Body of pancreas (tissue), 4 donors: ENCODE results near the gene SELENOV.

Experiments
- CTCF ChIP-seq, 7 experiments: fragments of 450-650 bp in 4 of 7; fragments of 200-600 bp in 3 of 7; sonication (generic) in 3 of 7; IDR thresholded peaks; one replicate each; pipeline ENCODE4 v1.5.1; 2016 to 2019; ENCODE audit warnings: antibody characterized with exemption in 7 of 7
- POLR2A ChIP-seq, 3 donors: fragments of 450-650 bp; IDR thresholded peaks; one replicate each; pipeline ENCODE4 v1.6.1; 2016; ENCODE audit warnings: antibody characterized with exemption in 3 of 3, mild to moderate bottlenecking in 2 of 3

- TF ChIP-seq CTCF (IDR thresholded peaks at IDR 0.05), result no peak
- TF ChIP-seq POLR2A (IDR thresholded peaks at IDR 0.05), result no peak
Observed at GRCh38 chr19:39498798-39499642, 15.9 kb upstream of the SELENOV start, which contains the start of gene DLL3.
